ENCODE data around the gene FSIP1.

FSIP1 gene

GRCh38 chr15:39741258-39741657 lies 41.4 kb downstream of the FSIP1 start:
- no peak overlapping the region for H3K4me3 ChIP-seq (ENCODE audit: low read depth, low read length)
- no peak for TF ChIP-seq CTCF (IDR thresholded peaks at IDR 0.05; ENCODE audit: borderline replicate concordance, insufficient read depth, low read depth, low read length)

- no peak overlapping the region for H3K4me3 ChIP-seq (ENCODE audit: low read depth, low read length)
- no peak for TF ChIP-seq CTCF (IDR thresholded peaks at IDR 0.05; ENCODE audit: borderline replicate concordance, insufficient read depth, low read depth, low read length)
These were observed 43.6 kb downstream of the FSIP1 start for GRCh38 chr15:39738998-39739397.

- no peak overlapping the region for H3K4me3 ChIP-seq (ENCODE audit: low read depth, low read length)
- no peak for TF ChIP-seq CTCF (IDR thresholded peaks at IDR 0.05; ENCODE audit: borderline replicate concordance, insufficient read depth, low read depth, low read length)
These were observed 45.5 kb downstream of the FSIP1 start for GRCh38 chr15:39737196-39737550.

GRCh38 chr15:39736412-39737195 lies 46.0 kb downstream of the FSIP1 start:
- no peak for TF ChIP-seq CTCF (IDR thresholded peaks at IDR 0.05; ENCODE audit: borderline replicate concordance, insufficient read depth, low read depth, low read length)
- H3K4me3 ChIP-seq (ENCODE audit: low read depth, low read length) = no peak overlapping the region

GRCh38 chr15:39735120-39735717 lies 47.4 kb downstream of the FSIP1 start:
- H3K4me3 ChIP-seq (ENCODE audit: low read depth, low read length) = no peak overlapping the region
- no peak for TF ChIP-seq CTCF (IDR thresholded peaks at IDR 0.05; ENCODE audit: borderline replicate concordance, insufficient read depth, low read depth, low read length)

GRCh38 chr15:39731266-39731665 lies 51.4 kb downstream of the FSIP1 start:
- no peak overlapping the region for H3K4me3 ChIP-seq (ENCODE audit: low read depth, low read length)
- no peak for TF ChIP-seq CTCF (IDR thresholded peaks at IDR 0.05; ENCODE audit: borderline replicate concordance, insufficient read depth, low read depth, low read length)

GRCh38 chr15:39730552-39730951 lies 52.1 kb downstream of the FSIP1 start:
- TF ChIP-seq CTCF (IDR thresholded peaks at IDR 0.05; ENCODE audit: borderline replicate concordance, insufficient read depth, low read depth, low read length) = no peak
- H3K4me3 ChIP-seq (ENCODE audit: low read depth, low read length) = no peak overlapping the region

Data from GM12875 (cell line).